Measurements from ENCODE around the gene MTMR11.

Gene MTMR11

DNA sequence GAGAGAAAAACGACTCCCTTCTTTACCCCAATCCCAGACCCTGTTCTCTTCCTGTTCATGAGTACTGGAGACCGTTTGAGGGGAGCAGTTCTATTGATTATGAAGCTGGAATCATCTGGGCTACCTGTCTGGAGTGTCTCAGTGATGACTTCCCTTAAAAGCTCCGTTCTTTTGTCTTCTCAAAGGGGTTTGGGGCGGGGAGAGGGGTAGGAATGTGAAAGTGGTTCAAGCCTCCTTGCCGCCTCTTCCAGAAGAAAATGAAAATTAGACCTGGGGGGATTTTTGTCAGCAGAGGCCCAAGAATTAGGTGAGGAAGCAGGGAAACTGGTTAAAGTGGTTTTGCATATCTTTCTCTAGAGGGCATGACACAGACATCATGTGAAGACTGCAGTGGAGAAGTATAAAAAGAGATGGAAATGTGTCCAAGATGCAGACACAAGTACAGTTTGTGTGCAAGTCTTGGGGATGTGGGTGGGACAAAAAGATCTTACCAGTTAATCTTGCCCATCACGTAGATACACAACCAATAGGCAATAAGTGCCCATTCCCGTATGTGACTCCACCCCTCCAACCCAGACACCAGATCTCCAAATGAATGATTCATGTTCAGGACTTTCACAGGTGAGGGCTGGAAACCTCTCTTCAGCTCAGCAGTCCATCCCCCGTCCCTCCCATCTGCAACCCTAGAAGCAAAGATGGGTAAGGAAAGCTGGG lies 470 bp upstream of the MTMR11 start:
- no peak for DNase-seq

DNA sequence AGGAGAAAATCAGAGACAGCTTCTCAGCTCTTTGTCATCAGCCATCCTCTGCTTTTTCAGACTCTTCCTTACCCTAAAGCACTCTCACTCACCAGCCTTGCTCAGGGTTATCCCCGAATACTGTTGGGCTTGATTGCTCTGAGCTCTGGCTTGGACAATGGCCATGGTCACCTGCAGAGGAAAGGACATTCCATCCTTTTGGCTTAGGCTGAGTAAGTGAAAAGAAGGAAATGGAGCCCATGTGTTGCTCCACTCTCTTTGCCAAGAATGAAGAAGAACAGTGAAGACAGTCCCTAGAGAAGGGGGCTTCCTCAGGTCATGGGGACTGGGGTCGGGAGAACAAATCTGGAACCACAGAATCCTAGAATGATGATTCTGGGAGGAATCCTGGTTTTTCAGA lies 2.3 kb downstream of the MTMR11 start:
- no peak for DNase-seq

DNA sequence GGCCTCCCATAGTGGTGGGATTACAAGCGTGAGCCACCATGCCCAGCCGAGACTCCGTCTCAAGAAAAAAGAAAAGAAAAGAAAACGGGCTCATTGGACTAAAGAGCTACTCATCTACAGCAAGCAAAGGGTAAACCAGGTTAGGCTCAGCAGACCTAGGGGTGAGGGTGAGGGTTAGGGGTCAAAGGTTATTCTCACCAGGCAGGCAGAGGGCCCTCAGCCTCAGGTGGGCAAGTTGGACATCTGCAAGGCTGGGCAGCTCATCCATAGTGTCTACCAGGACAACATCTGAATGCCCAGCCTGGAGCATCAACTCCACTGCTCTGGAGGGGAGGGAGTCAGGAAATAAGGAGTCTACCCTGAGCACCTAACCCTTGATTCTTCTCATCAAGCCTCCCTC lies 3.5 kb downstream of the MTMR11 start:
- no peak for DNase-seq

GRCh38 chr1:149932474-149932873 lies 4.2 kb downstream of the MTMR11 start:
- DNase-seq = no peak

- no peak for DNase-seq
These were observed 5.4 kb downstream of the MTMR11 start for GRCh38 chr1:149931212-149931790.

- no peak for DNase-seq
These were observed 6.8 kb downstream of the MTMR11 start for GRCh38 chr1:149929856-149930255.

GRCh38 chr1:149928401-149928724 lies 8.3 kb downstream of the MTMR11 start:
- no peak for DNase-seq

- peak; percentile 66 for DNase-seq
These were observed 8.9 kb downstream of the MTMR11 start, which contains the start of gene SF3B4 for GRCh38 chr1:149927563-149928400. Gene SF3B4 (minus strand): TSS chr1:149927803. CDS start chr1:149927759, 44 bp downstream.

- no peak for DNase-seq
These were observed 9.6 kb downstream of the MTMR11 start for GRCh38 chr1:149927056-149927562.

DNA sequence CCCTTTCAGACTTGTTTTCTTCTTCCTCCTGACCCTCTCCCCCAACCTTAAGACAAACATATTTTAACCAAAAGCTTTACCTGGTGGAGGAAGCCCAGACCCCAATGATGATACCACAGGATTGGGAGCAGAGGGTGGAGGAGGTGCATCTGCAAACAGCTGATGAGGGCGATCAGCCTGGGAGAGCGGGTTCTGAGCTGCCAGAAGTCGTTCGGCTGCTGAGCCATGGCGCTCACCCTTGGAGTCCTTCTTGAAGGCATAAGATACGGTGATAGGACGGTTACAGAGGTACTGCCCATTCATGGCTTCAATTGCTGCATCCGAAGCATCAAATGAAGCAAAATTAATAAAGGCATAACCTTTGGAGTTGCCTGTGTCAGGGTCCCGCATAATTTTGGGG lies 10.4 kb downstream of the MTMR11 start:
- no peak for DNase-seq

- DNase-seq = no peak
These were observed 10.9 kb downstream of the MTMR11 start for GRCh38 chr1:149925751-149926150.

DNA sequence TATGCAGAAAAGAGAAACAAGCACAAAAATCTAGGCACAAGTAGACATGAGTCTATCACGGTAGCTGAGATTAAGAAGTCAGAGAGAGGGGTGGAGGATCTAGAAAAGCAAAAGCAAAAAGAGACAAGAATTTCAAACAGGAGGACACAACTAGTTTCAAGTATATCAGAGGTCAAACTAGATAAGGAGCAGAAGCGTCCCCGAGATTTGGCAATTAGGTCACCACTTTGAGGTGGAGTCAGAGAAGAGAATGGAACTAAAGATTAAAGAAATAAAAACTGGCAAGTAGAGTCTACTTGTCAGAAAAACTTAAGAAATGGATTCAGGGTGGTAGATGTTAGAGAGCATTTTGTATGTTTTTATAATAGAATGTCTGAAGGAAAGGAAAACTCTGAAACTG lies 11.3 kb downstream of the MTMR11 start:
- DNase-seq = no peak

GRCh38 chr1:149923626-149924025 lies 13.1 kb downstream of the MTMR11 start:
- no peak for DNase-seq

DNA sequence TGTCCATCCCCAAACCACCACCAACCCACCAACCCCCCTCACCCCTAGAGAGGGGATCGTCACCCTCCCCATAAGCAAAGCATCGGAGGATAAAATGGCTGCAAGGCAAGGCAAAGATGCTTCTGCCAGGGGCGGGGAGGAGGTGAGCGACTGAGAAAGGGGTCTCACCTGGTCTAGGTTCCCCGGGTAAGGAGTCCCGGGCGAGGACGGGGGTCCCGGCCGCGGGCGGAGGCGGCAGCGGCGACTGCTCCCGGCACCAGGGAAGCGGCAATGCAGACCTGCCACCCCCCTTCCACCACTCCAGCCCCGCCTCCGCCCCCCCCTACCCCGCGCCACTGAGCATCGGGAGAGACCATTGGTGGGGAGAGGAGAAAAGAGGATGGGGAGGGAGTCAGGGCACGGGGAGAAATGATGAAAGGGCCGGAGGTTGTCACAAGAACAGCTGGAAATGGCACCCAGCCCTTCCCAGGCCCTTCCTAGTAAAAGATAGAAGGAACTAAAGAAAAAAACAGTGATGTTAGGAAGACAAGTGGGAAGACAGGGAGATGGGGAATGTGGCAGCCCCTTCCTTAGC lies 19.0 kb downstream of the MTMR11 start, which contains the start of gene SV2A:
Gene SV2A (minus strand): TSS at position 274 of the 574 bp plus-strand sequence. CDS start 4,004 bp downstream, outside the sequence.
- DNase-seq = no peak

- DNase-seq = no peak
These were observed 19.8 kb downstream of the MTMR11 start for GRCh38 chr1:149916898-149917252.

DNA sequence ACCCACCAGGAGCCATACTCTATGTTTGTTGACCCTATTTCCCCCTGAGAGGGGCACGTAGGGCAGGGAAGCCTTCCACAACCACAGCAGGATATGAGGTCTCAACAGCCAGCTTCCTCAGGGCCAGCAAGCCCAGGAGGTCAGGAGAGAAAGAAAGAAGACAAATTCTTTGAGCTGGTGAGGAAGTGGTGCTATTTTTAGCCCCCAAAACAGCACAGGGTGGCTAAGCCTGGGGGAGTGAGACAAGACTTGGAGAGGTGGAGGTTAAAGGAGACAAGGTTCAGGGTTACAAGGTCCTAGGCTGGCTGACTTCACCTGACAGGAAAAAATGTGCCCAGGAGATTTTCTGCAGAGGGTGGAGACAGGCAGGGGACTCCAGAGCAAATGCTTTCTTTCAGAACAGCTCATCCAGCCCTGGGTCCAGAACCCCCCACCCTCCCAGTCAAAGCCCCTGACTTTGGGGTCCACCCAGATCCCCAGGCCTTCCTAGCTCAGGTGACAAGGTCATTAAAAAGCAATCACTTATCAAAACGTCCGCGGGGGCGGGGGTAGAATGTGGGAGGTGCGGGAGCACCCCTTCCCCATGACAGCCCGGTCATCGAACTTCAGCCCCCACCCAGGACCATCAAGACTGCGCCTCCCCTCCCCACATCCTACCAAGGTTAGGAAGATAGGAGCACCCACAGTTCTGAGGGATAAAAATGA lies 20.3 kb downstream of the MTMR11 start:
- DNase-seq = no peak

GRCh38 chr1:149915429-149916192 lies 21.1 kb downstream of the MTMR11 start:
- no peak for DNase-seq

DNA sequence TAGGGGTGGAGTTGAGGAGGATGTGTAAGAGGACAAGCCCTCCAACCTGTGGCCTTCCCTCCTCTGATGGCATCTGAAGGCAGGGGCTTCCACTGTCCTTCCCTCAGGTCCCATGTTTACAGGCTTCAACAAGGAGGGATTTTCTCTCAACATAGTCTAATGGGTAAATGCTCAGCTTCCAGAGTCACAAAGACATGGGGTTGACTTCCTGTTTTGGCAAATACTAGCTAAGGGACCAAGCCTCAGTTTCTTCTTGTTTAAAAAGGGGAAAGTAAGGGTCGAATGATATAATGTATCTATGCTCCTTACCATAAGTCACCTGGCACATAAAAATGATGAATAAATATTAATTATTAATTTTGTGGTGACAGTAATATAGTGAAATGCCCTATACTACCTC lies 22.1 kb downstream of the MTMR11 start:
- DNase-seq = no peak

GRCh38 chr1:149906570-149907075 lies 30.1 kb downstream of the MTMR11 start:
- DNase-seq = no peak

DNA sequence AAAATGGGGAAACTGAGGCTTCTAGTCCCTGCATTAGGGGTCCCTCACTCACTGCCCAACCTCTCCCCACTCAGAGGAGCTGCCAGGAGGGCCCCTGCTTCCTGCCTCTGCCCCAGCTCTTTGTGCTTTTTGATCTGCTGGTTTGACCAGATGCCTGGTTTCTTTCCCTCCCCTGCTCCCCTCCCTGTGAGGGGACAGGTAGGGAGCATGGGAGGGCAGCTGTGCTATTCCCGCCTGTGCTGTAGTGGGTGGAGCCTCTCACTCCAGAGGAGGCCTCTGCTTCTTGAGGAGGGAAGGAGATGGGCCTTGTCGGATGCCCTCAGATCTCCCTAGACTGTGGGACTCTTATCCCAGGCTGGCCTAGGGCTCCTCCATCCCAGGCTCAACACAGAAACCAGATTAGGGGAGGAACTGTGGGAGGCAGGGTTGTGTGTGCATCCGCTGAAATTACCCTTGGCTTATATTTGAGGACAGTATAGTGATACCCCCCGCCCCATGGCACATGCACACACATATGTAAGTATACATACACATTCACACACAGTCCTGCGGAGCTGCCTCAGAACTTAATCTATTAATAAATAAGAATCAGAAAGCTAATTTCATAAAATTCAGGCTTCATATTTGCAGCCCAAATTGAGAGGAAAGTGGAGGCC lies 32.7 kb downstream of the MTMR11 start:
- no peak for DNase-seq

All from 8988T (cell line).